Measurements from ENCODE around the gene SLC7A11. TPM values are rescaled to one million over a fixed set of nuclear protein-coding genes. Genes with fewer than 3 reads are reported as not detected.

Gene SLC7A11
- total and polyA plus RNA-seq, 2 donors (not counting 1 experiment from before 2014, with no cell fraction given), result 9.6 to 74.8 TPM

- no peak overlapping the region for H3K4me3 ChIP-seq (replicated peaks in 1 of 4; ENCODE audit: control extremely low read depth in 1 of 4, insufficient read depth in 1 of 4, low read depth in 3 of 4, low read length in 4 of 4)
- H2AFZ ChIP-seq (ENCODE audit: low read length), result no peak overlapping the region
- H3K27me3 ChIP-seq (ENCODE audit: control insufficient read depth, insufficient read depth, low read length), result no peaks in the 10 kb centered on the region
- no peak for TF ChIP-seq CTCF (conservative IDR thresholded peaks at IDR 0.05 in 1 of 2, IDR thresholded peaks at IDR 0.05 in 1 of 2; ENCODE audit: low read depth in 1 of 2, low read length in 2 of 2)
- no peak for TF ChIP-seq EZH2 (IDR thresholded peaks at IDR 0.05; ENCODE audit: low read length, missing control alignments)
- H3K27ac ChIP-seq (ENCODE audit: insufficient read depth, low read length), result no peak overlapping the region
- H3K4me1 ChIP-seq (ENCODE audit: control insufficient read depth, extremely low read depth, insufficient read depth, low read length), result no peaks in the 10 kb centered on the region
- peak; percentile 21 to 82 for DNase-seq (ENCODE audit: low read depth in 2 of 2)
- H3K9ac ChIP-seq (ENCODE audit: insufficient read depth, low read length), result no peak overlapping the region
- peak overlapping the region; percentile 13 for H3K4me2 ChIP-seq (ENCODE audit: extremely low read depth, insufficient read depth, low read length)
- H4K20me1 ChIP-seq (ENCODE audit: control insufficient read depth, extremely low read depth, insufficient read depth, low read length), result no peaks in the 10 kb centered on the region
- no peaks in the 10 kb centered on the region for H3K79me2 ChIP-seq (ENCODE audit: control insufficient read depth, insufficient read depth, low read length)
- no peaks in the 10 kb centered on the region for H3K36me3 ChIP-seq (ENCODE audit: control insufficient read depth, insufficient read depth, low read length)
- no peaks in the 10 kb centered on the region for H3K9me3 ChIP-seq (ENCODE audit: control insufficient read depth, insufficient read depth, low read depth, low read length)
Measured at GRCh38 chr4:138181287-138181686, 60.9 kb downstream of the SLC7A11 start.

- H3K4me1 ChIP-seq (ENCODE audit: control insufficient read depth, extremely low read depth, insufficient read depth, low read length), result no peaks in the 10 kb centered on the region
- H3K27ac ChIP-seq (ENCODE audit: insufficient read depth, low read length), result no peak overlapping the region
- H3K9ac ChIP-seq (ENCODE audit: insufficient read depth, low read length), result no peak overlapping the region
- TF ChIP-seq EZH2 (IDR thresholded peaks at IDR 0.05; ENCODE audit: low read length, missing control alignments) (no peak), CTCF (conservative IDR thresholded peaks at IDR 0.05 in 1 of 2, IDR thresholded peaks at IDR 0.05 in 1 of 2; ENCODE audit: low read depth in 1 of 2, low read length in 2 of 2) (no peak)
- no peak overlapping the region for H3K4me2 ChIP-seq (ENCODE audit: extremely low read depth, insufficient read depth, low read length)
- no peaks in the 10 kb centered on the region for H3K27me3 ChIP-seq (ENCODE audit: control insufficient read depth, insufficient read depth, low read length)
- H3K9me3 ChIP-seq (ENCODE audit: control insufficient read depth, insufficient read depth, low read depth, low read length), result no peaks in the 10 kb centered on the region
- no peaks in the 10 kb centered on the region for H3K79me2 ChIP-seq (ENCODE audit: control insufficient read depth, insufficient read depth, low read length)
- no peak overlapping the region for H2AFZ ChIP-seq (ENCODE audit: low read length)
- DNase-seq (ENCODE audit: low read depth in 2 of 2), result peak; percentile 18 to 66
- no peak overlapping the region for H3K4me3 ChIP-seq (replicated peaks in 1 of 4; ENCODE audit: control extremely low read depth in 1 of 4, insufficient read depth in 1 of 4, low read depth in 3 of 4, low read length in 4 of 4)
- no peaks in the 10 kb centered on the region for H4K20me1 ChIP-seq (ENCODE audit: control insufficient read depth, extremely low read depth, insufficient read depth, low read length)
- H3K36me3 ChIP-seq (ENCODE audit: control insufficient read depth, insufficient read depth, low read length), result no peaks in the 10 kb centered on the region
Measured at GRCh38 chr4:138178566-138178965, 63.6 kb downstream of the SLC7A11 start.

- TF ChIP-seq CTCF (conservative IDR thresholded peaks at IDR 0.05 in 1 of 2, IDR thresholded peaks at IDR 0.05 in 1 of 2; ENCODE audit: low read depth in 1 of 2, low read length in 2 of 2), result no peak
- TF ChIP-seq EZH2 (IDR thresholded peaks at IDR 0.05; ENCODE audit: low read length, missing control alignments), result no peak
- H3K4me3 ChIP-seq (replicated peaks in 1 of 4; ENCODE audit: control extremely low read depth in 1 of 4, insufficient read depth in 1 of 4, low read depth in 3 of 4, low read length in 4 of 4), result no peak overlapping the region
- no peaks in the 10 kb centered on the region for H4K20me1 ChIP-seq (ENCODE audit: control insufficient read depth, extremely low read depth, insufficient read depth, low read length)
- H2AFZ ChIP-seq (ENCODE audit: low read length), result no peak overlapping the region
- H3K4me2 ChIP-seq (ENCODE audit: extremely low read depth, insufficient read depth, low read length), result no peak overlapping the region
- H3K9ac ChIP-seq (ENCODE audit: insufficient read depth, low read length), result no peak overlapping the region
- no peaks in the 10 kb centered on the region for H3K9me3 ChIP-seq (ENCODE audit: control insufficient read depth, insufficient read depth, low read depth, low read length)
- H3K4me1 ChIP-seq (ENCODE audit: control insufficient read depth, extremely low read depth, insufficient read depth, low read length), result no peaks in the 10 kb centered on the region
- H3K27me3 ChIP-seq (ENCODE audit: control insufficient read depth, insufficient read depth, low read length), result no peaks in the 10 kb centered on the region
- no peaks in the 10 kb centered on the region for H3K36me3 ChIP-seq (ENCODE audit: control insufficient read depth, insufficient read depth, low read length)
- DNase-seq (ENCODE audit: low read depth in 2 of 2), result no peak
- H3K27ac ChIP-seq (ENCODE audit: insufficient read depth, low read length), result no peak overlapping the region
- no peaks in the 10 kb centered on the region for H3K79me2 ChIP-seq (ENCODE audit: control insufficient read depth, insufficient read depth, low read length)
Measured at GRCh38 chr4:138177278-138177968, 64.7 kb downstream of the SLC7A11 start.
